Measurements from ENCODE around the gene SHCBP1. TPM values are rescaled to one million over a fixed set of nuclear protein-coding genes. Genes with fewer than 3 reads are reported as not detected.
A peak's percentile ranks its signal among the peaks of the same experiment; 100 is the strongest.

Gene SHCBP1
- total and polyA plus RNA-seq, 9 of the 15 experiments (the other 6 are each of a cell fraction or from before 2014, with no cell fraction given) = 6.2 to 29.6 (median 19.7) TPM

GRCh38 chr16:46649588-46650253 lies 28.5 kb upstream of the SHCBP1 start (continued):
- no peak for TF ChIP-seq ASH1L (IDR thresholded peaks at IDR 0.05; ENCODE audit: borderline replicate concordance, low read depth, partially characterized antibody)
- no peak for TF ChIP-seq FOXO4 (CRISPR knock-in tag; IDR thresholded peaks at IDR 0.05)
- no peak for TF ChIP-seq FOXA3 (CRISPR knock-in tag; conservative IDR thresholded peaks at IDR 0.05 in 1 of 2, IDR thresholded peaks at IDR 0.05 in 1 of 2)
- TF ChIP-seq SMARCE1 (IDR thresholded peaks at IDR 0.05) = no peak
- no peak for TF ChIP-seq ZNF121 (CRISPR knock-in tag; conservative IDR thresholded peaks at IDR 0.05)
- no peak for TF ChIP-seq ZNF239 (CRISPR knock-in tag; IDR thresholded peaks at IDR 0.05)
- TF ChIP-seq GABPA (tag; conservative IDR thresholded peaks at IDR 0.05; ENCODE audit: low read depth) = no peak
- no peak for TF ChIP-seq MED1 (CRISPR knock-in tag; IDR thresholded peaks at IDR 0.05; ENCODE audit: borderline replicate concordance)
- TF ChIP-seq ILK (tag; IDR thresholded peaks at IDR 0.05; ENCODE audit: borderline replicate concordance, low read depth) = no peak
- no peak for TF ChIP-seq NFIC (IDR thresholded peaks at IDR 0.05)
- no peak for TF ChIP-seq ELF2 (CRISPR knock-in tag; IDR thresholded peaks at IDR 0.05)
- peak; percentile 27; the same call in 1 of the 2 replicates for TF ChIP-seq CXXC5 (CRISPR knock-in tag; IDR thresholded peaks at IDR 0.05)
- no peak for TF ChIP-seq ARID3B (CRISPR knock-in tag; IDR thresholded peaks at IDR 0.05; ENCODE audit: borderline replicate concordance)
- TF ChIP-seq MBD1 (CRISPR knock-in tag; IDR thresholded peaks at IDR 0.05) = no peak

Data from K562 (cell line).